Measurements from ENCODE around the gene TMED1.

TMED1 gene

DNA sequence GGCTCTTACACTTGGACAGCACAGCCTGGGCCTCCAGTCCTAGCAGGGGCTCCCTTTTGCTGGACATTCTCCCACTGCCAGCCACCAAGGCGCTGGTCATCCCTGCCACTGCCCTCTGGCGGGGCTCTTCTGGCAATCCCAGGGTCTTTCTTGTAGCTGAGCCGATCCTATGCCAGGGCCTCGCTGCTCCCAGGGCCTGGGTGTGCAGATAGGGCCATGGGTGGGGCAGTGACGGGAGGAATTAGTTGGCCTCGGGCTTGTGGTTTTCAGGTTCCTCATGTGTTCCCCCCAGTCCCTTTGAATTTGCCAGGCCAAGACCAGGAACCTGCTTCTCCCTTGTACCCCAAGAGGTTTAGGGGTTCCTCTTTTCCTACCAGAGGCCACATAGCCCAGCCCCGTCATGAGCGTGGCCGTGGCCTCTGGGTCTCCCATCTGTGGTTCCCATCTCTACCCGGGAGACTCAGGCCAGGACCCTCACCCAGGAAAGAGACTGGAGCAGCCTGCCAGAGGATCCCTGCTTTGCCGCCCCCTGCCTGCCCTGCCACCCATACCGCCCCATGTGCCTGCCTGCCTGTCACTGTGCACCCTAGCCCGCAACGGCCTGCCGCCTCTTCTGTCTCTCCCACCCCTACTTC is 26.2 kb downstream of the TMED1 start:
- ATAC-seq: no peak

DNA sequence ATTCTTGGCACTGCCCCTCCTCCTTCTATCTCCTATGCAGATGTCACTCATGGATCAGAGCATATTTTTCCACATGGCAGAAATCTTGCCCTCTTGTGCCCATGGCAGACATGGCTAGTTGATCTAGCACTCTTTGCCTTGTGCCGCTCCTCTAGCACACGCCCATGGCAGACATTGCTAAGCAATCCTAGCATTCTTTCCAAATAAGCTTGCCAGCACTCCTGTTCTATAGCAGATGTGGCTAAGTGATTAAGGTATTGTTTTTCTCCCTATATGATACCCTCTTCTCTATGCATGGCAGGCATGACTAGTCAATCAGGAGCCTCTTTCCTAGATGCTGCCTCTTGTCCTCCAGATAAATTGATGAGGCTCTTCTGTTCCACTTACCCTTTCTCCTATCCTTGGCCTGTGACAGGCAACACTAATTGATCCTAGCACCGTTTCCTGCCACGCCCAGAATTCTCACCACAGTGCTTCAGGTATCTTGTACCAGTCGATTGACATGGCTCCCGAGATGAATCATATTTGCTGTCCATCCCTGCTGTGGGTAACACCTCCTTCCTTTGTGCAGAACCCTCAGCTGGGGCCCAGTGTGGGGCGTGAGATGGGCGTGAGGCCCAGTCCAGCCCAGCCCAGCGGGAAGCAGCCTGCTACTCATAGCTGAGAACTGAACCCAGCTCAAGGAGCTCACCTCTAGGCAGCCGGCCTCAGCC is 26.9 kb downstream of the TMED1 start:
- ATAC-seq: peak; percentile 32 to 33

DNA sequence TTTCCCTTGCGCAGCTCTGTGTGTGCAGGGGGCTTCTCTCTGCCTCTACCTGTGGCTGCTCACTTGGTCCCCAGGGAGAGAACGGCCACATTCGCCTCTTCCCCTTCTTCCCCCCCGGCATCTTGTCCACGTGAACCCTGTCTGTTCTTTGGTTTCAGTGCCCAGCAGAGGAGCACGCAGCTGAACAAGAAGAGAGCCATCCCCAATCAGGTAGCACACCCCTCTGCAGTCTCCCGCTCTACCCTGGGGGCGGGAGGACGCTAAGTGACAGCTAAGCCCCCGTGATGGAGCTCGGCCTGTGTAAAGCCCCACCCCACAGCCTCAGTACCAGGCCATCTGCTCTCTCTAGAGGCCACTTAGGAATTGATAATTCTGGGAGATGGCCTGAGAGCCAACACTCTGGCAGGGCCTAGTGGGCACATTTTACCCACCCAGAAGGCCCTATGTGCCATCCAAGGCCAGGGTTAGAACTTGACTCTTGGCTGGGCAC is 30.2 kb downstream of the TMED1 start:
- ATAC-seq: no peak

DNA sequence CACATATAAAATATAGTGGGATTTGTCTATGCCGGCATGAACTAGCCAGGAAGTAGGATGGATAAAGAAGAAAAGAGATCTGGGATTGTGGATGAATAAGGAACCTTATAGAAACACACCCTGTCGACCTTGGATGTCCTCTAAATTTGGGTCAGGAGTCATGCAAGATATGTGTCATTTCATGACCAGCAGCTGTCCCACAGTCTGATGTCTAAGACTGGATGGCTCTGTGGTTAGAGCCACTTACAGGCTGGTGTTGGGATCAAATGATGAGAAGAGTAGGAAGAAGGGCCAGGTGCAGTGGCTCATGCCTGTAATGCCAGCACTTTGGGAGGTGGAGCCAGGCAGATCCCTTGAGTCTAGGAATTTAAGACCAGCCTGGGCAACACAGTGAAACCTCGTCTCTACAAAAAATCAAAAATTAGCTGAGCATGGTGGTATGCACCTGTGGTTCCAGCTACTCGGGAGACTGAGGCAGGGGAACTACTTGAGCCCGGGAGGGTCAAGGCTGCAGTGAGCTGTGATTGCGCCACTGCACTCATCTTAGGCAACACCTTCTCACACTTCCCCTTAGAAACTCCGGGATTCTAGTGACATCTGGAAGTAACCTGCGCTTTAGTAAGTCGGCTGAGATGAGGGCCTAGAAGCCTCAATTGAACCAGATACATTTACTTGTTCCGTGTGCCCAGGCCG is 30.8 kb downstream of the TMED1 start:
- ATAC-seq: no peak

DNA sequence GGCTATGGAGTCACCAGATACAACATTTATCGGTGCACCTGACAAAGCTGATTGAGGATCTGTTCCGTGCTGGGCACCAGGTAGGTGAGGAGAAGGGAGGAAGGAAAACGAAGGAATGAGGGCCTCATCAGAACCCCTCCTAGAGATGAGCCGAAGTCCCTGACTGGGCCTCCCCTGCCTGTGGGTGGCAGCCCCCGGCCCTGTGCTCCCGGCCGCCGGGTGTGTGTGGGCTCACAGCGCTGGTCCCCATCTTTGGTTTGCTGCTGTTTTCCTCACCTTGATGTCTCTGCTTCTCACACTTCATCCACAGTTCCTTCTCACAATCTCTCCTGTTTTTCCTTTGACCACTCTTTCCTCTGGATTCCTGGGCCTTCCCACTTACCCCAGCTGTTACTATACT is 32.8 kb downstream of the TMED1 start:
- no peak for ATAC-seq

DNA sequence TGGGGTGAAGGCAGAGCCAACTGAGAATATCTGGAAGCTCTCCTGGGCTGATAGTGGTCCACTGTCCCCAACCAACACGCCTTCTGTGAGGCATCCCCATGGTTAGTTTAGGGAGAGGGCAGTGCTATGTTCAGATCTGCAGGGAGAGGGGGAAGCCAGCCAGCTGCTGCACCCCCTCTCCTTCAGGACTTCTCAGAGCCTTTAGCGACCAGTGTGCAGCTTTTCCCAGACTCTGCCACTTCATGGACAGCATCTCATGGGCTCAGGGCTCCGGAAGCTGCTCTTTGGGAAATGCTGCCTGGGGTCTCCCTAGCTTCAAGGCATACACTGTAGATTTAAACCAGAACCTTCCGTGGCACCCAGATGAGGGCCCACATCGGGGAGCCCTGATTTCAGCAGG is 33.5 kb downstream of the TMED1 start:
- ATAC-seq: no peak

DNA sequence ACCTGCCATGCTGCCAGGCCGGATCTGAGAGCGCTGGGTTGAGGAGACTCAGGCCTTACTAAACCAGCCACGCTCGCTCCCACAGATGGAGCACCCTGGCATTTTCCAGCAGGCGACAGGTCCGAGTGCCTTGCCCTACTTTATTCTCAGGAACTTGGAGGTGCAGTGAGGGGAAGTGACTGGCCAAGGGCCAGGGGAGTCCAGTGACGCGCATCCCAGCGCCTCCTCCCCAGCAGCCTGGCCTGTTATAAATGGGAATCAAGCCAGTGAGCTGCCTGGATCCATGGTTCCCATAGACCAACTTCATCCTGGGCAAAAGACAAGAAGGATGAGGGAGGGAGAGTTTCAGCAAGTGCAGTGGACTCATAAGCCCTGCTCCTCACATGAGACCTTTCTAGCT is 35.5 kb downstream of the TMED1 start:
- ATAC-seq: no peak

DNA sequence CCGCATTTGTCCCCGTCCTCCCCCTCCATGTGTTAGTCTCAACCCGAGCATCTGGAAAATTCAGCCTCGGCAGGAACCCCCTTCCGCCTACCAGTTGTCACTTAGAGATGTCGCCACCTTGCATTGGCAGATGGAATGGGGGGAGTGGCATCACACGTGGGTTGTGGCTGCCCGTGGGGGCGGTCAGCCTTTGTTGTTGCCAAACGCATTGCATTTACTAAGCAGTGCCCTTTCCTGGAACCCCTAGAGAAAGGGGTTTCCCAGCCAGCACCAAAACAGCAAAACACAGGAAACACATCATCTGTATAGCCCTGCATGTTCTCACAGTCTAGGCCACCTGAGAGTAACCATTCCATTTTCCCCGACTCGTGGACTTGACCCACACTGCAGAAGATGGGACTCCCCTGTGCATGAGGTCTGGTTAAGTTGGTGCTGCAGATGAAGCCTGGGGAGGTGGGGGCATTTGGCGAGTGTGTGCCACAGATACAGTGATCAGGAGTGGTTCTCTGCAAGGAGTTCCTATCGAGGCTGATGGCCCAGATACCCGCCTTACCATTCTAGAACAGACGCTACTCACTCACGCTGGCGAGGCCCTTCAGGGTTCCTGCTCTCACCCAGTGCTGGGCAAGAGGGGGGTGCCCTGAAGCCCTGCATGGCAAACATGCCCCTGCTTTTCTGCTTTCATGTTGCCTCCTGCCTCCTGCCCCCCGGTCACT is 38.3 kb downstream of the TMED1 start:
- ATAC-seq: peak; percentile 91 to 95

DNA sequence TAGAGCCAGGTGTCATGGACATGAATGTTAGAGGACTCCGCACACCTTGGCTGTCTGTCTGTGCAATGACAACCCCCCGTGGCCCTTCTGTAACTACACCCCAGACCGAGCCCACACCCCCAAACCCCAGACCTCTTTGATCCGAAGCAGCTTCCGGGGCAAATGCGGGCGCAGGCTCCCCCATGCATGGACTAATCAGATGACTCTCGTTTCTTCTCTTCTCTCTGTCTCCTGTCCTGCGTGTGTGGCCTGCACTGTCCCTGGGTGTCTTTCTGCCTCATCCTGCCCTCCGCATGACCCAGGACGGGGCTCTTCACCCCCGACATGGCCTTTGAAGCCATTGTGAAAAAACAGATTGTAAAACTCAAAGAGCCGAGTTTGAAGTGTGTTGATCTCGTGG is 38.9 kb downstream of the TMED1 start:
- peak; percentile 25 to 37 for ATAC-seq

DNA sequence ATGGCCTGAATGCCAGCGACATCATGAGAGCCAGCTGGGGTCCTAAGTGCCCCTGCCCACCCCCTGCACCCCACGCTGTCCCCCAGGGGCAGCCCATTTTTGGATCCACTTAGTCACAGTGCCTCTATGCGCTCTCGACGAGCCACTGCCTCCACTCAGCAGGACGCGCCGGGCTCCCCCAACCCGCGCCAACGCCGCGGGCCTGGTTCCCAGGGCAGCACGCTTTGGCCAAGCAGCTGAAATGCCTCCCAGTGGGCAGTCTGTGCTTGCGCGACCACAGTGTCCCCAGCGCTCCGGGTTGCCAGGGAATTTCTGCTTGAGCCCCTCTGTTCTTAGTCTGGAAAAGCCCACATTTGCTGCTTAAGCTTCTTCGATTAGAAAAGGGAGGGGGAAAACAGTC is 39.4 kb downstream of the TMED1 start:
- no peak for ATAC-seq

DNA sequence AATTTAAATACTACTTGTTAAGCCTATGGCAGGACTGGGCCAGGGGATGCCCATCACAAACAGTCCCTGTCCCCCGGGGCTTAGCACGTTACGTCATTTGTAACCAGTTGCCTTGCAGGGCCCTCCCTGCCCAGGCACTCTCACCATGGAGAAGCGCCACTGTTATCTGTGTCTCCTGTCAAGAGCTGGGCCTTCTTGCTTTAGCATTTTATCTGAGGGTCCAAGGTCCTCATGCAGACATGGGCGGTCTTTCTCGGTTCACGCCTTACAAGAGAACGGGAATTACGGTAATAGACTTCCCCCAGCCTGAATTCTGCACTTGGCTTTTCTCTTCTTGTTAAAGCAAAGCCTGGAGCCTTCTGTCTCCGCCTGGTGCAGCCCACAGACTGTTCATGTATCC is 46.1 kb downstream of the TMED1 start:
- ATAC-seq: no peak

DNA sequence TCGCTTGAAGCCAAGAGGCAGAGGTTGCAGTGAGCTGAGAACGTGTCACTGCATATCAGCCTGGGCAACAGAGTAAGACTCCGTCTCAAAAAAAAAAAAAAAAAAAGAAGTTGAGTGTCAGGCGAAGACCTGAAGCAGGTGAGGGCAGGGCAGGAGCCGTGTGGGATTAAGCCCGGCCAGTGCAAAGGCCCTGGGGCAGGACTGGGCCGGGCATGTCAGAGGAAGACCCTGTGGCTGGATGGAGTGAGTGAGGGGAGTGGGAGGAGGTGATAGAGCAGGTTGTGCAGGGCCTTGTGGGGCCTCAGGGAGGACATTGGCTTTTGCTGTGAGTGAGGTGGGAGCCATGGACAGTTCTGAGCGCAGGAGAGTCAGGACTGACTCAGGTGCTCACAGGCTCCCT is 47.9 kb downstream of the TMED1 start:
- no peak for ATAC-seq

DNA sequence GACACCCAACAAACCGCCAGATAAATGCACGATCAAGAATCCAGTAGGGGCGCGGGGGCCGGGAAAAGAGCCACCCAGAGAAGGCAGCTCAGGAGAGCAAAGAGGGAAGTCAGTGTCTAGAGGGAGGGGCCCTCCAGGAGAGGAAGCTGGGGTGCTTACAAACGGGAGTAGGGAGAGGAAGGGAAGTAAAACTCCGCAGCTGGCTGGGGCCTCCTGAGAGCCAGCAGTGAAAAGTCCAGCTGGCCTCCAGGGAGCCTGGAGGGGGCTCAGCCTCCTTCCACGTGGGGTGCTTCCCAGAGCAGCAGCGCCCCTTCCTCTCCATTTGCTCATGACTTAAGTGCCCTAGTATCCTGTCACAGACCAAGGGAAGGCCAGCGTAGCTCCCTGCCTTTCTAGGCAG is 51.8 kb downstream of the TMED1 start:
- no peak for ATAC-seq

DNA sequence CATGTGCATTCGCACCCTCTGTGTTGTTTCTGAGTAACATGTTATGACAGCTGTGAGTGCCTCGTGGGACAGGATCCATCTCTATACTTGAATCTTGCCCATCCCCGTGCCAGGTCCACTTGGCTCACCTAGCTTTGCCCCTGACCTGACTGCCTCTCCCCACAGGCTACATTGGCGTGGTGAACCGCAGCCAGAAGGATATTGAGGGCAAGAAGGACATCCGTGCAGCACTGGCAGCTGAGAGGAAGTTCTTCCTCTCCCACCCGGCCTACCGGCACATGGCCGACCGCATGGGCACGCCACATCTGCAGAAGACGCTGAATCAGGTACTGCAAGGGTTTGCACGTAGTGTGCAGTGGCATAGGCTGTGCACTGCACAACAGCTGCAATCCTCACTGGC is 53.2 kb downstream of the TMED1 start:
- ATAC-seq: no peak
